NB4 (cell line): Measurements from ENCODE around the gene EVA1C.

Source experiments
- DNase-seq: peaks from one replicate; pipeline ENCODE4 v3.0.0; 2010; ENCODE audit warnings: low read depth
- H3K4me3 ChIP-seq: one replicate; pipeline ENCODE4 v1.5.1; 2011; ENCODE audit warnings: mild to moderate bottlenecking, low read depth, low read length, moderate library complexity
- MAX ChIP-seq: IDR thresholded peaks from 2 replicates; pipeline ENCODE4 v1.6.1; 2011; ENCODE audit warnings: low read depth, low read length
- MYC ChIP-seq: IDR thresholded peaks from 2 replicates; pipeline ENCODE4 v1.6.1; 2011; ENCODE audit warnings: low read depth, low read length
- POLR2A ChIP-seq: IDR thresholded peaks from 2 replicates; pipeline ENCODE4 v1.6.1; 2011; ENCODE audit warnings: mild to moderate bottlenecking; ENCODE audit not compliant: insufficient read length; ENCODE audit errors: extremely low read depth
- TF ChIP-seq, protein P1 (sequence below): IDR thresholded peaks from one replicate; pipeline ENCODE4 v1.5.1; 2012; ENCODE audit warnings: low read depth, low read length

The EVA1C gene

GRCh38 chr21:32481875-32482408 is 69.4 kb downstream of the EVA1C start:
- no peak for DNase-seq
- H3K4me3 ChIP-seq = no peak overlapping the region
- TF ChIP-seq MYC = no peak
- no peak for TF ChIP-seq POLR2A
- TF ChIP-seq, protein P1, sequence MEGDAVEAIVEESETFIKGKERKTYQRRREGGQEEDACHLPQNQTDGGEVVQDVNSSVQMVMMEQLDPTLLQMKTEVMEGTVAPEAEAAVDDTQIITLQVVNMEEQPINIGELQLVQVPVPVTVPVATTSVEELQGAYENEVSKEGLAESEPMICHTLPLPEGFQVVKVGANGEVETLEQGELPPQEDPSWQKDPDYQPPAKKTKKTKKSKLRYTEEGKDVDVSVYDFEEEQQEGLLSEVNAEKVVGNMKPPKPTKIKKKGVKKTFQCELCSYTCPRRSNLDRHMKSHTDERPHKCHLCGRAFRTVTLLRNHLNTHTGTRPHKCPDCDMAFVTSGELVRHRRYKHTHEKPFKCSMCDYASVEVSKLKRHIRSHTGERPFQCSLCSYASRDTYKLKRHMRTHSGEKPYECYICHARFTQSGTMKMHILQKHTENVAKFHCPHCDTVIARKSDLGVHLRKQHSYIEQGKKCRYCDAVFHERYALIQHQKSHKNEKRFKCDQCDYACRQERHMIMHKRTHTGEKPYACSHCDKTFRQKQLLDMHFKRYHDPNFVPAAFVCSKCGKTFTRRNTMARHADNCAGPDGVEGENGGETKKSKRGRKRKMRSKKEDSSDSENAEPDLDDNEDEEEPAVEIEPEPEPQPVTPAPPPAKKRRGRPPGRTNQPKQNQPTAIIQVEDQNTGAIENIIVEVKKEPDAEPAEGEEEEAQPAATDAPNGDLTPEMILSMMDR = no peak
- TF ChIP-seq MAX = no peak

DNA sequence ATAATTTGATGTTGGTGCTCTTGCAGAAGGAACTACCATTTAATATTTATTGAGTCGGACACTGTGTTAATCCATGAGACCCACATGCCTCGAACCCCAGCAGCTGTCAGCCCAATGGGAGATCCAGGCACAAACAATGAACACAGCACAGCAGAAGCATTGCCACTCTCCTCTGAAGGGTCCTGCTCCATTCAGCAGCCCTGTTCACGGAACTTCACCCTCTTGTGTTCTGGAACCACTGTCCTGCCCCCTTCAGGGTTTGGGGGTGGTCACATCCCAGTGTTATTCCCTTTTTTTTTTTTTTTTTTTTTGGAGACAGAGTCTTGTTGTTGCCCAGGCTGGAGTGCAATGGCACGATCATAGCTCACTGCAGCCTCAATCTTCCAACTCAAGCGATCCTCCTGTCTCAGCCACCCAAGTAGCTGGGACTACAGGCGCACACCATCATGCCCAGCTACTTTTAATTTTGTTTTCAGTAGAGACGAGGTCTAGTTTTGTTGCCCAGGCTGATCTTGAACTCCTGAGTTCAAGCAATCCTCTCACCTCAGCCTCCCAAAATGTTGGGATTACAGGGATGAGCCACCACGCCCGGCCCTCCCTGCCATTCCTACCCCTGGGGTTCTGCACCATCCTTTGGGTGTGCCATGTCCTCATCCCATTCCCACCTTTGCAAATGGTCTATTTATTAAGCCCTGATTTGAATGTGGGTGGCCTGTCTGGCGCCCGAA is 70.2 kb downstream of the EVA1C start:
- no peak for DNase-seq
- no peak overlapping the region for H3K4me3 ChIP-seq
- no peak for TF ChIP-seq MAX
- no peak for TF ChIP-seq POLR2A
- TF ChIP-seq, protein P1 = no peak
- no peak for TF ChIP-seq MYC

DNA sequence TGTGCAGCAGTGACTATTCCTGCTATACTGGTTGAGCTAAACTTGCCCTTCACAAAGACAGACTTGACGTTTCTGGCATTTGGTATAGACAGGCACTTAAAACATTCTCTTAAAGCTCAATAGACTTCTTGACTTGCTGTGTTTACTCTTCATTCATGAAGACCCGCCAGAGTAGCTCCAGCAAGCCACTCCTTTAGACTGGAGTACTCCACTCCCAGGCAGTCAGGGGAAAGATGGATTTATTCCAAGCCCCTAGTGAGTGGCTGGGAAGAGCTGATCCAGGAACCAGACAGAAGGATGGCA is 70.7 kb downstream of the EVA1C start:
- DNase-seq = no peak
- TF ChIP-seq MYC = no peak
- TF ChIP-seq, protein P1 = no peak
- no peak for TF ChIP-seq POLR2A
- no peak for TF ChIP-seq MAX

DNA sequence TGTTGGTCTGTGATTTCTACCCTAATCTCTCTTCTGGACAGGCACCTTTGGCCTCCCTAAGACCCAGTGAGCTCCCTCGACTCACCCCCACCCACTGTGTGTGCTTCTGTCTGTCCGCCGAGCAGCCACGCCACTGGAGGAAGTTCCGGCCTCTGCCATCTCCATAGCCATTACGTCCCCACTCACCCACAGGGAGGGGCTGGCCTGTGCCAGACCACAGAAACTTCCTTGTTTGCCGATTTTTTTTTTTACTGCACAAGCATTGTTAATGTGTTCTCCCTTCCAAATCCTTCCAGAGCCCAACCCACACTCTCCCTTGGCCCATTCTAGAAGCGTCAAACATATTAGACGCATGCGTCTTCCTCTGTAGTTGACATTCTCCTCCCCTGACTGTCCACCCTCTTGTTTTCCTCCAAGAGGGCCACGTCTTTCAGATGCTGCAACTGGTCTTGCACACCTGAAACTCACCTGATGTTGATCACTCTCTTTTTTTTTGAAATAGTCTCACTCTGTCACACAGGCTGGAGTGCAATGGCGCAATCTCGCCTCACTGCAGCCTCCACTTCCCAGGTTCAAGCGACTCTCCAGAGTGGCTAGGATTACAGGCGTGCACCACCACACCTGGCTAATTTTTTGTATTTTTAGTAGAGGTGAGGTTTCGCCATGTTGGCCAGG is 72.3 kb downstream of the EVA1C start:
- DNase-seq = no peak
- no peak for TF ChIP-seq MYC
- no peak for TF ChIP-seq MAX
- TF ChIP-seq, protein P1 = no peak
- TF ChIP-seq POLR2A = no peak
- no peak overlapping the region for H3K4me3 ChIP-seq

More for the DNA sequence above, 70.7 kb downstream of the EVA1C start:
- no peak overlapping the region for H3K4me3 ChIP-seq

GRCh38 chr21:32492376-32492775 is 79.9 kb downstream of the EVA1C start:
- no peak for DNase-seq
- TF ChIP-seq MYC = no peak
- no peak for TF ChIP-seq MAX
- TF ChIP-seq, protein P1 = no peak
- no peak for TF ChIP-seq POLR2A
- no peak overlapping the region for H3K4me3 ChIP-seq
